ENCODE results near the gene SETD1B.

Gene SETD1B

GRCh38 chr12:121817648-121818043, 13.8 kb downstream of the SETD1B start:
- H3K27ac ChIP-seq = no peak overlapping the region
- TF ChIP-seq CTCF (IDR thresholded peaks at IDR 0.05) = no peak
- TF ChIP-seq ZFX (IDR thresholded peaks at IDR 0.05; ENCODE audit: borderline replicate concordance) = no peak

DNA sequence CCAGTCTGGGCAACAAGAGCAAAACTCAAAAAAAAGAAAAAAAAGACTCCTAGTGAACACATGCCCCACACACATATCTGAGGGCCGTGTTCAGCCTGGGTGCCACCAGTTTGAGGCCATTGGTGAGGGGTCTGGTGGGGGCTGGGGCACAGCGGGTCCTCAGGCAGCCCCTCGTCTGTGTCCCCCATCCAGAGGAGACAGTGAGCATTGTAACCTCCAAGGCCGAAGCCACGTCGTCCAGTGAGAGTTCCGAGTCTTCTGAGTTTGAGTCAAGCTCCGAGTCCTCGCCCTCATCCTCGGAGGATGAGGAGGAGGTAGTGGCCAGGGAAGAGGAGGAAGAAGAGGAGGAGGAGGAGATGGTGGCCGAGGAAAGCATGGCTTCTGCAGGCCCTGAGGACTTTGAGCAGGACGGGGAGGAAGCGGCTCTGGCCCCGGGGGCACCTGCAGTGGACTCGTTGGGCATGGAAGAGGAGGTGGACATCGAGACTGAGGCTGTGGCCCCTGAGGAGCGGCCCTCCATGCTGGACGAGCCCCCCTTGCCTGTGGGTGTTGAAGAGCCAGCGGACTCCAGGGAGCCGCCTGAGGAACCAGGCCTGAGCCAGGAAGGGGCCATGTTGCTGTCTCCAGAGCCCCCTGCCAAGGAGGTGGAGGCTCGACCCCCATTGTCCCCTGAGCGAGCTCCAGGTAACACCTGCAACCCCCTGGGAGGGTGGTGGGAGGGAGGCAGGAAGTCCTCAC, 15.6 kb downstream of the SETD1B start:
- no peak overlapping the region for H3K27ac ChIP-seq
- TF ChIP-seq ZFX (IDR thresholded peaks at IDR 0.05; ENCODE audit: borderline replicate concordance) = no peak
- TF ChIP-seq CTCF (IDR thresholded peaks at IDR 0.05) = no peak

- H3K27ac ChIP-seq = 0 out of 2 replicates have a peak overlapping the region, but pooled peaks have one; percentile 14
- TF ChIP-seq ZFX (IDR thresholded peaks at IDR 0.05; ENCODE audit: borderline replicate concordance) = no peak
These were observed 16.2 kb downstream of the SETD1B start for GRCh38 chr12:121820056-121820455.

DNA sequence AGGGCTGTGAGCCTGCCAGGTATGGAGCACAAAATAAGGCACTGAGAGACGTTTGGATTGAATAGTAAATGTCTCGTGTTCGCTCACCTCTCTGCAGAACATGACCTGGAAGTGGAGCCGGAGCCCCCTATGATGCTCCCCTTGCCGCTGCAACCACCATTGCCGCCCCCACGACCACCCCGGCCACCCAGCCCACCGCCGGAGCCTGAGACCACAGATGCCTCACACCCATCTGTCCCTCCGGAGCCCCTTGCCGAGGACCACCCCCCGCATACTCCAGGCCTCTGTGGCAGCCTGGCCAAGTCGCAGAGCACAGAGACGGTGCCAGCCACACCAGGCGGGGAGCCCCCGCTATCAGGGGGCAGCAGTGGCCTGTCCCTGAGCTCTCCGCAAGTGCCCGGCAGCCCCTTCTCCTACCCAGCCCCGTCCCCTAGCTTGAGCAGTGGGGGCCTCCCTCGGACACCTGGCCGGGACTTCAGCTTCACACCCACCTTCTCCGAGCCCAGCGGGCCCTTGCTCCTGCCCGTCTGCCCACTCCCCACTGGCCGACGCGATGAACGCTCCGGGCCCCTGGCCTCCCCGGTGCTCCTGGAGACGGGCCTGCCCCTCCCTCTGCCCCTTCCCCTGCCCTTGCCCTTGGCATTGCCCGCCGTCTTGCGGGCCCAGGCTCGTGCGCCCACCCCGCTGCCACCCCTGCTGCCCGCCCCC, 18.7 kb downstream of the SETD1B start:
- TF ChIP-seq ZFX (IDR thresholded peaks at IDR 0.05; ENCODE audit: borderline replicate concordance) (no peak), CTCF (IDR thresholded peaks at IDR 0.05) (no peak)
- H3K27ac ChIP-seq = no peak overlapping the region

- no peak overlapping the region for H3K27ac ChIP-seq
- TF ChIP-seq CTCF (IDR thresholded peaks at IDR 0.05) = peak; percentile 24; the same call in 1 of the 2 replicates
- TF ChIP-seq ZFX (IDR thresholded peaks at IDR 0.05; ENCODE audit: borderline replicate concordance) = no peak
These were observed 19.4 kb downstream of the SETD1B start for GRCh38 chr12:121823101-121823726.

DNA sequence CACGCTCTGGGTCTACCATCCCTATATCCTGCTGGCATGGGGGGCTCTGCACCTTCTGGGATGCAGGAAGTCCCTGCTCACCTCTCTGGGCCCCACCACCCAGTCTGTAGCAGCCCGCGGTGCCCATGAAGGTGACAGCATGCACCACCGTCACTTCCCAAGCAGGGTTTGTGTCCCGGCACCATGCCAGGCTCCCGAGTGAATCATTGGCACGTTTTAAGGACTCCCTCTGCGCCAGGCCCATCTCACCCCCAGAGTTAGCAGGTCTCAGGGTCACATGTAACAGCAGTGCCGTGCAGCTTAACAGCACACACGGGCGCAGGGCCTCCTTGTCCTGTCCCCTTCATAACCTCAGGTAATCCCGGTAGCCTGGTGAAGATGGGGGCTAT, 19.9 kb downstream of the SETD1B start:
- H3K27ac ChIP-seq = no peak overlapping the region
- TF ChIP-seq ZFX (IDR thresholded peaks at IDR 0.05; ENCODE audit: borderline replicate concordance) (no peak), CTCF (IDR thresholded peaks at IDR 0.05) (no peak)

DNA sequence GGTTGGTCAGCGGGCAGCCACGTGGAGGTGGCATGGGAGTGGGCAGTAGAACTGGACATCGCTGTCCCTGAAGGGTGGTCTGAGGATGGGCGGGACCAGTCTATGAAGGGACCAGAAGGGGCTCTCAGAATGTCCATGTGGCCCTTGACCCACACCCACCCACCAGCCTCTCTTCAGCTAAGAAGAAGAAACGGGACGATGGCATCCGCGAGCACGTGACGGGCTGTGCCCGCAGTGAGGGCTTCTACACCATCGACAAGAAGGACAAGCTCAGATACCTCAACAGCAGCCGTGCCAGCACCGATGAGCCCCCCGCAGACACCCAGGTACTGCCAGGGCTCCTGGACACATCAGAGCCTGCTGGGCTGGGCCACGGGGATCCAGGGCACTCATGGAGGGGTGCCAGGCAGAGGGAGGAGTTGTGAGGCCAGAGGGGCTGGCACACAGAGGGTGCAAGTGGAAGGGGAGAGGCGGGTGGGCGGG, 21.3 kb downstream of the SETD1B start:
- no peak for TF ChIP-seq ZFX (IDR thresholded peaks at IDR 0.05; ENCODE audit: borderline replicate concordance)
- no peak for TF ChIP-seq CTCF (IDR thresholded peaks at IDR 0.05)
- no peak overlapping the region for H3K27ac ChIP-seq
